NCI-H1694 (cell line): ENCODE data around the gene SLC18A3.

Experiments used
- DNase-seq: peaks from one replicate; lab custom pipeline; 2025; lab: John Stamatoyannopoulos, UW

SLC18A3 gene

DNA sequence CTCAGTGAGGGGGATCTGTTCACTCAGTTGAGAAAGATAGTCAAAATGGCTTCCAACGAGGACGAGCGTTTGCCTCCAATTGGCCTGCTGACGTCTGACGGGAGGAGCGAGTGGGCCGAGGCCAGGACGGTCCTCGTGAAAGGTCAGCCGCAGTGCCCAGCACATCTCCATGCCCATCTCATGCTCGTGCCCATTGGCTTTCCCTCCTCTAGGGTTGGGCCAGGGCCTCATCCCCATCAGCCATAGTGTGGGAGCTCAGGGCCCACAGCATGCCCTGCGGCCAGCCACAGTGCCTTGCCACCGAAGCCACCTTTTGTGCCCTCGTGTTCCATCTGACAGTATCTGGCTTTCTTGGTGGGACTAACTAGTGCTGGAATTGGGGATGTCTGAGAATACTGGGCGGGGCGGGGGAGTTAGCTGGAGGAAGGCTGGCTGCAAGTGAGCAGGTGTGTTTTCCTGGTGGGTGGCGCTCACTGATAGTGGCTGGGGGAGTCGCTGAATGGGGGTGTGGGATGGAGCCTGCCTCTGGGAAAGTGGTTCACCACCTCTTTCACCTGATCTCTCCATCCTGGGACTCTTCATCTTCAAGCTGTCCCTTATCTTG is 17.6 kb downstream of the SLC18A3 start:
- DNase-seq = no peak

DNA sequence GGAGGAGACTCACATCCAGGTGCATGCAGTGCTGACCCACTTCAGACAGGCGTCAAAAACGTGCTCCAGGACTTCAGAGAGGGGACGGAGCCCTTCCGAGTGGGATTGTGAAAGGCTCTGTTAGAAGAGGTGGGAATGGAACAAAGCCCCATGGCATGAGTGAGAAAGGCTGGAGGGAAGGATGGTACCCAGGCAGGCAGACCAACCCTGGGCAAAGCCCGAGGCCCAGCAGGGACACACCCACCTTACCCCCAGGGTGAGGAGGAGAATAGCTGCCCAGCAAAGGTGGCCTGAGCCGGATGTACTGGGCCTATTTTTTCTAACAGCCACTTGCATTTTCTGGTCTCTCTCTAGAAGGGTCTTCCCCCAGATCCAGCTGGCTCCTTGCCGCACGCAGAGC is 18.5 kb downstream of the SLC18A3 start:
- no peak for DNase-seq

GRCh38 chr10:49629431-49629881 is 19.3 kb downstream of the SLC18A3 start:
- DNase-seq = no peak

- no peak for DNase-seq
Observed at GRCh38 chr10:49631975-49632374, 21.9 kb downstream of the SLC18A3 start.

- no peak for DNase-seq
Observed at GRCh38 chr10:49632406-49633317, 22.6 kb downstream of the SLC18A3 start.

DNA sequence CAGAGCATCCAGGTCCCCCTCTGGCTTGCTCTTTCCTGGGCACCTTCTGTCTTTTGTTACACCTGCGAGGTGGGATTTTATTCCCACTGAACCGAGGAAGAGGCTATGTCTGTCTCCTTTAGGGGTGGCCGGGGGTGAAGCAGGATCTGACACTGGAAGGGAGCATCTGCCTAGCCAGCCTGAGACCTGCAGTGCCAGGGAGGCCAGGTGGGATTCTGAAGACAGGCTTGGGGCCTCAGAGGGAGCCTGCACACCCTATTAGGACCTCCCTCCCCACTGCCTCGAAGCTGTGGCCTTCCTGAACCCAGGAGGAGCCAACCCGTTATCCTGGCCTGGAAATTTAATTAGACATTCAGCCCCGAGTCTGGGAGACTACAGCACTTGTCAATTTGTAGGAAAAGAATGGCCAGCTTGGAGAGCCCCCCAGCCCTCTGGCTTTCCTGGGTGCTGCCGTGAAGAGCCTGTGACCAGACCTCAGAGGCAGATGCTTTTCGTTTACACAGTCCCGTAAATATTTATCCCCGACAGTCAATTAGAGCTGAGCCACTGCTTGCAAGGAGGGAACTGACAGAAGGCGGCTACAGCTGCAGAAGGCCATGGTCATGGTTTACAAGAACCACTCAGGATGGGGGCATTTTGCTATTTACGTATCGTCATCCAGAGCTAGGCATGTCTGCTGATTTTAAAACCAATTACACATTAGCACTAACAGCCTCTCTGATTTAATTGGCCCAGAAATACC is 23.4 kb downstream of the SLC18A3 start:
- peak; percentile 77 for DNase-seq

- peak; percentile 66 for DNase-seq
Observed at GRCh38 chr10:49634069-49634660, 24.1 kb downstream of the SLC18A3 start.

- no peak for DNase-seq
Observed at GRCh38 chr10:49642311-49642710, 32.2 kb downstream of the SLC18A3 start.

DNA sequence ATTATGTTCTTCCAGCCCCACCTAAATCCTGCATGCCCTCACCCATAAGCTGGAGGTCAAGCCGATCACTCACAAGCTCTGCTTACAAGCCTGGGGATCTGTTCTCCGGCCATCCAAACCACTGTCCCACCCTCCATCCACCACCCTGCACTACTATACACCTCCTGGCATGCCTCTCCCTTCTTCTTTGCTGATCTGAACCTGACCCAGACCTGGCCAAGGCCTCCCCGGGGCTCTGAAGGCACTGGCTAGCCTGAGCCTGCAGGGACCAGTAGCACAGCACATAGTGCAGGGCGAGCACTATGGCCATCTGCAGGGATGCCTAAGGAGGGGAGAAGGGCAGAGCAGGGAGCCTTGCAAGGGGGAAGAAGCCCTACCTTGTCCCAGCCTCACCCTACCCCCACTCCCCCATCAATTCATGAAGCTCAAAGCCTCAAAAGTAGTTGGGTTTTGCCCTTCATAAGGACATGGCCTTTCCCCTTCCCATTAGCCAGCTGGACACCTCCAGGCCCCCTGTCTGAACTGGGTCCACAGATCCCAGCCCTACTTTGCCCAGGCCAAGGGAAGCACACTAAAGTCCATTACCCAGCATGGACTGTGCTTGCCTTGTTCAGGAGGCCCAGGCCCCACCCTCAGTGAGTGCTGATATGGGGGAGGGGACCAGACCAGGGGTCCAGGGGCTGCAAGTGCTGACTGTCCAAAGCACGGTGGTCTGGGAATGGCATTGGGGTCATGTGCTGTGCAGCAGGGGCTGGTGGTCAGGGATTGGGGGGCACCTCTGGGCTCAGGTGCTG is 33.3 kb downstream of the SLC18A3 start:
- no peak for DNase-seq

GRCh38 chr10:49644035-49644646 is 34.0 kb downstream of the SLC18A3 start:
- DNase-seq = no peak

- no peak for DNase-seq
Observed at GRCh38 chr10:49645417-49645816, 35.3 kb downstream of the SLC18A3 start.

- no peak for DNase-seq
Observed at GRCh38 chr10:49645871-49646870, 36.1 kb downstream of the SLC18A3 start.

DNA sequence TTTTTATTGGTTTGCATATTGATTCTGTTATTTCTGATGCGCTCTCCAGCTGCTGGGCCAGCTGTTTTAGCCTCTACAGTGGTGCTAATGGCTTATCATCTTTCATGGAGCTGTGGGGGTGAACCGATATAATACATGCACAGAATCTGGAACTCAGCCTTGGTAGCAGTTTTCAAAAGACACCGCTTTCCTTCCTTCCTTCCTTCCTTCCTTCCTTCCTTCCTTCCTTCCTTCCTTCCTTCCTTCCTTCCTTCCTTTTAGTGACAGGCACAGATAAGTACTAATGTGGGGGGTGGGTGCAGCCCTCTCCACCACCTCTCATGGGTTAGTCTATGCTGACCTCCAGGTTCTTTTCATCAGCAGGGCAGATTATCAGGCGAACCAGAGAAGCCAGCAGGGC is 37.4 kb downstream of the SLC18A3 start:
- DNase-seq = no peak

- DNase-seq = no peak
Observed at GRCh38 chr10:49647985-49648795, 38.1 kb downstream of the SLC18A3 start.

DNA sequence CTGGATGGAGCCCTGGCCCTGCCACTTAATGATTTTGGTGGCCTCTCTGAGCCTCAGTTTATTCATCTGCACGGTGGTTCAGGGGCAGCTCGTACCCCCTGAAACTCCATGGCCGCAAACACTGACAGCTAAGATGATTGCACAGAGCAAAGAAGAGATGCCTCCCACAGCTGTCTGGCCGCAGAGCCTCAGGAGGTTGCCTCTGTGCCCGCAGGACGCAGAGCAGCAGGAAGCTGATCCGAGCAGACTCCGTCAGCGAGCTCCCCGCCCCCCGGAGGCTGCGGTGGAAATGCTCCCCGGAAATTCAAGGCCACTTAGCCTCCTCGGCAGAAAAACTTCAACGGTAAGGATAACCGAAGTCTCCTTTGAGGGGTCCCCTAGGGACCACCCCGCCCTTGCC is 39.2 kb downstream of the SLC18A3 start:
- no peak for DNase-seq

- DNase-seq = no peak
Observed at GRCh38 chr10:49649936-49650723, 40.0 kb downstream of the SLC18A3 start.

DNA sequence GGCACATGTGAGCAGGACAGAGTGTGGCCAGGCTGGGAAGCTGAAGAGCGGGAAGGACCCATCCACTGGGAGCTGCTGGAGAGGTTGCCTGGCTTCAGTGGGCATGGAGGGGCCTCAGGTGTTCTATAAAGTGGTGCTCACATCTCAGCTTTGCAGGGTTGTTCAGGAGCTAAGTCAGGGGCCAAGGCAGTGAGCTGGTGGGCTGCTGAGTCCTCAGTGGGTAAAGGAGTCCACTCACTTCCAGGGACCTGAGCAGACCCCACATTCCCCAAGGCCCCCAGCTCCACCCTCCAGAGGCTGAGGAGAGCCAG is 40.6 kb downstream of the SLC18A3 start:
- DNase-seq = no peak
